Central memory CD8-positive, alpha-beta T cell (primary cell): ENCODE data around the gene CD9.
"Not testable (repeated sequence)": the region's sequence is repeated elsewhere in the genome, so short reads cannot be mapped to it uniquely, and the experiment has no call there.

Experiments used
- ATAC-seq: fragments of 150-1000 bp; cut with Tn5 transposase; replicated peaks from 2 replicates; pipeline ENCODE4 v1.10.0; 2022; ENCODE audit warnings: mild to moderate bottlenecking, moderate FRiP score, moderate number of reproducible peaks; ENCODE audit not compliant: poor library complexity, severe bottlenecking; ENCODE audit errors: extremely low read depth
- DNase-seq, 2 donors: peaks; one replicate each; pipeline ENCODE4 v3.0.0; 2021; ENCODE audit warnings: low spot score in 2 of 2
- H3K27ac Mint-ChIP-seq: one replicate; pipeline ENCODE4 v1.8.0; 2022; ENCODE audit warnings: low read depth, mild to moderate bottlenecking, moderate library complexity, mixed read lengths
- H3K27me3 Mint-ChIP-seq: one replicate; pipeline ENCODE4 v1.8.0; 2022; ENCODE audit warnings: mixed read lengths
- H3K36me3 Mint-ChIP-seq: one replicate; pipeline ENCODE4 v1.8.0; 2022; ENCODE audit warnings: mild to moderate bottlenecking, moderate library complexity, mixed read lengths; ENCODE audit not compliant: insufficient read depth
- H3K4me1 Mint-ChIP-seq: one replicate; pipeline ENCODE4 v1.8.0; 2022; ENCODE audit warnings: mixed read lengths
- H3K4me3 Mint-ChIP-seq: one replicate; pipeline ENCODE4 v1.8.0; 2022; ENCODE audit warnings: mild to moderate bottlenecking, moderate library complexity, mixed read lengths
- H3K9me3 Mint-ChIP-seq: one replicate; pipeline ENCODE4 v1.8.0; 2022; ENCODE audit warnings: mixed read lengths

CD9 gene

DNA sequence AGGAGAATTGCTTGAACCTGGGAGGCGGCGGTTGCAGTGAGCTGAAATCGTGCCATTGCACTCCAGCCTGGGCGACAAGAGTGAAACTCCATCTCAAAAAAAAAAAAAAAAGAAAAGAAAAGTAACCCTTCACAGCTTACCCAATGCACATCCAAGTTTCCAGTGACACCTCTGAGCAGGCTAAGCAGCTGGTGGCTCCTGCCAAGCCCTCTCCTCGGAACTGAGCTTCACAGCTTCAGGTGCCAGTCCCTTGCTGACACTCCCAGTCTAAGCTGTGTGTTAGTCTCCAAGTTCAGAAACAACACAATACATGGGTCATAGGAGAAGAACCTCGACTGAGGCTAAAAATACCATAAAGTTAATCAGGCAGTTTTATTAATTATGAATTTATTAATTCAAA, 7.9 kb downstream of the CD9 start:
- H3K4me1 Mint-ChIP-seq = peaks cover 8% of the 10 kb centered on the region
- peaks cover 21% of the 10 kb centered on the region for H3K27me3 Mint-ChIP-seq
- H3K27ac Mint-ChIP-seq = no peak overlapping the region
- no peak overlapping the region for H3K4me3 Mint-ChIP-seq
- DNase-seq (no peak), ATAC-seq (no peak)
- peaks cover 2% of the 10 kb centered on the region for H3K36me3 Mint-ChIP-seq
- no peaks in the 10 kb centered on the region for H3K9me3 Mint-ChIP-seq

DNA sequence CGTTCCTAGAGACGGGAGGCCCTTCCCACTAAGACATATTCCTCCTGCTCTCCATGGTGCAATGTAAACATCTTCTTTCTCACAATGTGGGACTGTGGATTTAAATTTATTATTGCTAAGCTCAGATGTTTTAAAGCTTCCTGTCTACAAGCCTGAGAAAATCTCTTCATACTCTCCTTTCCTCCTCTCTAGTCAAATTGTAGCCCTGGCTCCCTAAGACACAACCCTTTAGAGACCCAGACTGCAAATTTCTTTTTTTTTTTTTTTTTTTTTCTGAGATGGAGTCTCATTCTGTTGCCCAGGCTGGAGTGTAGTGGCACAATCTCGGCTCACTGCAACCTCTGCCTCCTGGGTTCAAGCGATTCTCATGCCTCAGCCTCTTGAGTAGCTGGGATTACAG, 9.2 kb downstream of the CD9 start:
- H3K27ac Mint-ChIP-seq, H3K36me3 Mint-ChIP-seq, H3K4me1 Mint-ChIP-seq, ATAC-seq, H3K9me3 Mint-ChIP-seq, H3K4me3 Mint-ChIP-seq, DNase-seq: not testable (repeated sequence)
- H3K27me3 Mint-ChIP-seq = peaks cover 16% of the 10 kb centered on the region

DNA sequence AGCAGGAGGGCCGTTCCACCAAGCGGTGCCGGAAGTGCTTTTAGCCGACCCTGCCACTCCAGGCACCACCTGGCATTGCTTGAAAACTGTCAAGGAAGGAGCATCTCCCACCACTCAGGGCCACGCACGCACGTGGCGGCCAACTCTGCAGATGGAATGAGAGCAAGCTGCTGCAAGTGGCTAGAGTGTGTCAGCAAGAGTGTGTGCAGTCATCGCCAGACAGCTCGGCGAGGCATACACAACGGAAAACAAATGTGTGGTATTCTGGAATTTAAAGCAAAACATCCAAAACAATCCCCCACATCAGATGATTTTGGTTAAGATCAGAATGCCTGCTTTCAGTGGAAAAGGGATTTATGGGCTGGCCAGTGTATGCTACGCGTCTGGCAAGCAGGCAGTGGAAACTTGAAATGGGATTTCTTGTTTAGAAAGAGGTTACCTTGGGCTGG, 11.2 kb downstream of the CD9 start:
- ATAC-seq (no peak), DNase-seq (no peak)
- H3K27ac Mint-ChIP-seq = no peak overlapping the region

DNA sequence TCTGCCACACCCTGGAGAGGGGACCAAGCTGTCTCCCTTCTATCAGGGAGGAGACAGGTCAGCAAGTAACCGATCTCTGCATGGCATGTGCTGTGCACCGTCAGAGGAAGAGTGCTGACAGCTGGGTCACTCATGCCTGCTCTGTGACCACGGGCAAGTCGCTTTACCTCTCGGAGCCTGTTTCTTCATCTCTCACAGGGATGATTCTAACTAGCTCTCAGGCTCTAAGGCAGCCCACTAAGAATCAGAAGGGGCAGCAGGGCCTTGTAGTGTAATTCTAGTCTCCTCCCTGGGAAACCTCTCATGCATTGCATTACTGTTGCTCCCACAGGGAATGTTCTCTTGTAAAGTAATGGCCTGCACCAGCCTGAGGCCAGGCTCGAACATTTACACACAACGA, 11.9 kb downstream of the CD9 start:
- H3K9me3 Mint-ChIP-seq = no peaks in the 10 kb centered on the region
- H3K27me3 Mint-ChIP-seq = peaks cover 33% of the 10 kb centered on the region
- H3K4me3 Mint-ChIP-seq = no peak overlapping the region
- no peaks in the 10 kb centered on the region for H3K4me1 Mint-ChIP-seq
- ATAC-seq (no peak), DNase-seq (no peak)
- no peaks in the 10 kb centered on the region for H3K36me3 Mint-ChIP-seq
- H3K27ac Mint-ChIP-seq = no peak overlapping the region

More for the DNA sequence above, 11.2 kb downstream of the CD9 start:
- Mint-ChIP-seq H3K9me3 (no peaks in the 10 kb centered on the region), H3K4me3 (no peak overlapping the region), H3K36me3 (no peaks in the 10 kb centered on the region), H3K4me1 (no peaks in the 10 kb centered on the region), H3K27me3 (peaks cover 28% of the 10 kb centered on the region)

DNA sequence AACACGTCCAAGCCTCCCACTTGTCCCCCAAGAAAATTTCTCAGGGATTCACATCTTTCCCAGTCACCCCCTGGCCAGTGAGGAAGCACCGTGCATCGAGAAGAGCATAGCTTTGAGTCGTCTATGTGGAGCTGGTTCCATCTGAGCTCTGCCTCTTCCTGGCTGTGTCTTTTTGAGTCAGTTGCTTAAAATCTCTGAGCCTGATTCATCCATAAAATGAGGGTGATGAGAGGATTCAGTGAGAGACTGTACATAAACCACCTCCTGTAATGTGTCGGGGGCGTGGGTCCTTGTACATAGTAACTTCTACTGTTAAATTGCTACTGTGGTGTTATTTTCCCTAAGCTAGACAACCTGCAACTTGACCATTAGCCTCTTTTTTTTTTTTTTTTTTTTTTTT, 13.8 kb downstream of the CD9 start:
- H3K36me3 Mint-ChIP-seq = no peaks in the 10 kb centered on the region
- no peak overlapping the region for H3K4me3 Mint-ChIP-seq
- no peaks in the 10 kb centered on the region for H3K9me3 Mint-ChIP-seq
- no peak overlapping the region for H3K27ac Mint-ChIP-seq
- ATAC-seq (no peak), DNase-seq (no peak)
- H3K4me1 Mint-ChIP-seq = no peaks in the 10 kb centered on the region
- peaks cover 39% of the 10 kb centered on the region for H3K27me3 Mint-ChIP-seq

DNA sequence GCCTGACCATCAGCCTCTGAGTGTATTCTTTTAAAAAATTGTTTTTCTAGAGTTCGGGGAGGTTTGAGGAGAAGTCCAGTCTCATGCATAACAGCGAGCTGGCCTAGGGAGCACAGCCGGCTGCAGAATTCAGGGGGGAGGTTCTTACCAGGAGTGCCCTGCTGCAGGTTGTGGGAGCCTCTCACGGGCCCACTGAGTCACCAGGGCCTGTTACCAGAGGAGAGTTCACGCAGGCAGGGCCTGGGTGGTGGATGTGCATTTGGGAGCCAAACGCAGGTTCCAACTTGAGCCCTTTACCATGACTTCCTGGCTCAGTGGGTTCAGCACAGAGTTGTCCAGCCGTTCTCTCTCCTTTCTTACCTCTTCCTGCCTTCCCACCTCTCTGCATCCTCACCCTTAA, 14.4 kb downstream of the CD9 start:
- Mint-ChIP-seq H3K27me3 (peaks cover 39% of the 10 kb centered on the region), H3K36me3 (no peaks in the 10 kb centered on the region), H3K9me3 (no peaks in the 10 kb centered on the region), H3K27ac (no peak overlapping the region), H3K4me3 (no peak overlapping the region), H3K4me1 (no peaks in the 10 kb centered on the region)
- DNase-seq (no peak), ATAC-seq (no peak)

DNA sequence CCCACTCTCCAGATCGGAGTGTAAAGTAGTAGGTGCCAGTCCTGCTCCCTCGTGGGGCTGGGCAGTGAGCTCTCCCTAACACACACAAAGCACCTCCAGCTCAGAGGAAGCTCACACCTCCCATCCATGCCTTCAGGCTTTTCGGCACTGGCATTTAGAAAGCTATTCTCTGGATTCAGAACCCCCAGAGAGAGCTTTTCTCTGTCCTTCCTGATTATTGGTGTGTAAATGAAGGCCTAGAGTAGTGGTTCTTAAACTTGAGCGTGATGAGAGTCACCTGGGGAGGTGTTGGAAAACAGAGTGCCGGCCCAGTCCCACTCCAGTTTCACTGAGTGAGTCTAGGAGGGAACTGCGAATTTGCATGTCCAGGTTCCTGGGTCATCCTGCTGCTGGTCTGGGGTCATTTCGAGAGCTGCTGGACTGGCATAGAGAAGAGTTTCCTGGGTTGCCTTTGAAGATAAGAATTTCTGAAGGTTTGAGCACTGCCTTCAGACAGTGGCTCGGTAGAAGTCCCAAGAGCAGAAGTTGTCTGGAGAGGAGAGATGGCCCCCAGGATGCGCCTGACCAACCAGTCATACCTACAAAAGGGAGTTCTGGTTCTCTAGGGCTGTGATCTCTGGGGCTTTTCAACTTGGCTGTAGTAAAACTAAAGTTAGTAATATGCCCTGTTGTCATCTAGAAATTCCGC, 15.1 kb downstream of the CD9 start:
- H3K36me3 Mint-ChIP-seq = no peaks in the 10 kb centered on the region
- no peak overlapping the region for H3K27ac Mint-ChIP-seq
- no peak overlapping the region for H3K4me3 Mint-ChIP-seq
- ATAC-seq = no peak
- H3K9me3 Mint-ChIP-seq = no peaks in the 10 kb centered on the region
- peaks cover 39% of the 10 kb centered on the region for H3K27me3 Mint-ChIP-seq
- DNase-seq = no peak
- H3K4me1 Mint-ChIP-seq = no peaks in the 10 kb centered on the region

DNA sequence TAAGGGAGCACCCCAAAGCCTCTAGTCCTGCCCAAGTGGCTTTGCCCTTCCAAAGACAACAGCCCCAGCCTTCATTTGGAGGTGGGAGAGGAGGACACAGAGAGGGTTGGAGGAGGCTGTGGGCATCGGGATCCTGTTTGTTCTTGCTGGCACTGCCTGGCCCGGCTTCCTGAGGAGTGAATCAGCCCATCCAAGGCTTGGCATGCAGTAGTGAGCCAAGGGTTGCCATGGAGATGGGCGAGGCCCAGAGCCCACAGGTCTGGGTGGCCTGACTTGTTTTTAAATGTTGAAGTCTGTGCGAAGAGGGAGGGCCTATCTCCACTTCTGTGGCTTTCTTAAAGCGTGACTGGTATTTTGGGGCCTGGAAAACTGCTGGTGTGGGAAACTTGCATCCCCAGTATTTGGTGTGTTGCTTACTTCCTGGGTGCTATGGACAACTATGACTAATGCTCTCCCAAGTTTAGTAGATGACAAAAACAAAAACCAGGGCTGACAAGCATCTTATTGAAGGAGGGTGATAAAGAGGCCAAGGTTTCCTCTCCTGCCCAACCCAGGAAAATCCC, 15.8 kb downstream of the CD9 start:
- H3K36me3 Mint-ChIP-seq = no peaks in the 10 kb centered on the region
- H3K27ac Mint-ChIP-seq = no peak overlapping the region
- ATAC-seq (no peak), DNase-seq (no peak)
- H3K4me1 Mint-ChIP-seq = no peaks in the 10 kb centered on the region
- H3K27me3 Mint-ChIP-seq = peaks cover 39% of the 10 kb centered on the region
- H3K9me3 Mint-ChIP-seq = no peaks in the 10 kb centered on the region
- H3K4me3 Mint-ChIP-seq = no peak overlapping the region

DNA sequence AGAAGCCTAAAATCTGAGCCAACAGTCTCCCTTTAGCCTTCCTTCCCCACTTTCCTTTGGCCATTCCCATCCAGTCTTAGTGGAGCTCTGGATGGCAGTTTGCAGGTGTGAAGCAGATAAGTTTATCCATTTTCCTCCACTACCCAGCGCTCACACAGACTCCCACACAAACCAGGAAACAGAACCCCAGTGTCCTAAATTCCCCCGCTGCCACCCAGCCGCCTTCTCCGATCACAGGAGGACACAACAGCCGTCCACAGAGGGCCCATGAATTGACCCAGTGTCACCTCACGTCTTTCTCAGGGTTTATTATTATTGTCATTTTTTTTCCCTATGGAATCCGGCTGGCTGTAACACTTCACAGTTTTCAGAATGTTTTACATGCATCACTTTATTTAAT, 16.4 kb downstream of the CD9 start:
- Mint-ChIP-seq H3K4me3 (no peak overlapping the region), H3K36me3 (no peaks in the 10 kb centered on the region), H3K27ac (no peak overlapping the region), H3K4me1 (no peaks in the 10 kb centered on the region), H3K27me3 (peaks cover 39% of the 10 kb centered on the region), H3K9me3 (no peaks in the 10 kb centered on the region)
- DNase-seq = no peak
- ATAC-seq = no peak

DNA sequence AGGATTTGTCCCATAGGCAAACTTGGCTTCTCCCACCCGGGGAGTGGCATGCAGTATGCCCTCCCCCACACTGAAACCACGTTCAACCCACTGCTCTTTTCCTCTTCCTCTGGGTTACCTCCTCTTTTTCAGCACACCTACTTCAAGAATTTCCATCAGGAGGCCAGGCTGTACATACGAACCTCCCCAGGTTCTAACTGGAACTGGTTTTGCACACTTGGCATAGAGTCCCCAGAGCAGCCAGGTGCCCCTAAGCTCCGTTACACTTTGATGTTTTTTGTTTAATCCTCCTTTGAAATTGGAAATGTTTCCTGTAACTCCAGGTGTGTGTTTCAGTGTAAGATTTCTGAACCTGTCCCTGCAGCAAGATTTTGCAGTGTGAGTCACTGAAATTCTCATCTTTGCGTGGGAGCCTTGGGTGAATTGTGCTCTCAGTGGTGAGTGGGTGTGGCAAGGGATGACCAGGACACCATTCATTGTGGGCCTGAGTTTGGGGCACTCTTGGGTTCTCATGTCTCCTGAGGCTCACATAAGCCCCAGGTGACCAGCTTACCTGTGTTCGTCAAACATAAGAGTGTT, 18.2 kb downstream of the CD9 start:
- no peak for ATAC-seq
- Mint-ChIP-seq H3K9me3 (no peaks in the 10 kb centered on the region), H3K4me1 (no peaks in the 10 kb centered on the region), H3K27ac (no peak overlapping the region), H3K4me3 (no peak overlapping the region), H3K27me3 (peaks cover 40% of the 10 kb centered on the region), H3K36me3 (no peaks in the 10 kb centered on the region)
- no peak for DNase-seq

DNA sequence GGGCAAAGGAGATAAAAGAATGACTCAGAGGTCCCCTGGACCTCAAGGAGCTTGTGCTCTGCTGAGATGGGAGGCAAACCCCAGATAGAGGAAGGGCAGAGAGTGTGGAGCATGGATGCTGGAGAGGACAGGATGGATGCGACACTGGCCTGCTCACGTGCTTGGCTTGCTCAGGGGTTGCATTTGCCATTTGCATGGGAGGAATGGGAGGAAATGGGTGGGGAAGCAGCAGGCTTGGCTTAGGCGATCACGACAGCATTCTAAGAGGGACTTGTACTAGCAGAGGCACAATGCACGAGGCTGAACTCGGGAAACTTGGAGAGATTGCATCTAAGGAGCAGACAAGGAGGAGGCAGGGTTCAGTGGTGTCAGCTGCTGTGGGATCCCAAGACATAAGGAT, 19.8 kb downstream of the CD9 start:
- no peak for DNase-seq
- Mint-ChIP-seq H3K4me1 (no peaks in the 10 kb centered on the region), H3K9me3 (no peaks in the 10 kb centered on the region), H3K27ac (no peak overlapping the region), H3K36me3 (no peaks in the 10 kb centered on the region), H3K4me3 (no peak overlapping the region), H3K27me3 (peaks cover 34% of the 10 kb centered on the region)
- no peak for ATAC-seq

DNA sequence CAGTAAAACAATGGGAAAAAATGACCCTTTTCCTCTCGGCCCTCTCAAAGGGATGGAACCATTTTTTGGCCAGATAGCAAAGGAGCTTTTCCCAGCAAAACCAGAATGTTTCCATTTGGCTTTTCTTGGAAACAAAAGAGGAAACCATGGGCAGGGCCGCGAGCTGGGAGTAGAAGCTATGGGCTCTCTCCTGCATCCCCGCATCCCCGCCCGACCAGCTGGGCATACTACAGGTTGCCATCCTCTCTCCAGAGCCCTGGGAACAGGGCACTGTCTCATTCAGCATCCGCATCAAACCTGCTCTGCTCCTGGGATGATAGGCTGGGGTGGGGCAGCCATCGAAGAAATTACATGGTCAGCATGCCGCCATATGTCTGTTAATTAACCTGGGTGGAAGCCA, 20.9 kb downstream of the CD9 start:
- Mint-ChIP-seq H3K4me1 (no peaks in the 10 kb centered on the region), H3K4me3 (no peak overlapping the region), H3K36me3 (no peaks in the 10 kb centered on the region), H3K27me3 (peaks cover 22% of the 10 kb centered on the region), H3K9me3 (no peaks in the 10 kb centered on the region), H3K27ac (no peak overlapping the region)
- no peak for ATAC-seq
- DNase-seq = no peak

DNA sequence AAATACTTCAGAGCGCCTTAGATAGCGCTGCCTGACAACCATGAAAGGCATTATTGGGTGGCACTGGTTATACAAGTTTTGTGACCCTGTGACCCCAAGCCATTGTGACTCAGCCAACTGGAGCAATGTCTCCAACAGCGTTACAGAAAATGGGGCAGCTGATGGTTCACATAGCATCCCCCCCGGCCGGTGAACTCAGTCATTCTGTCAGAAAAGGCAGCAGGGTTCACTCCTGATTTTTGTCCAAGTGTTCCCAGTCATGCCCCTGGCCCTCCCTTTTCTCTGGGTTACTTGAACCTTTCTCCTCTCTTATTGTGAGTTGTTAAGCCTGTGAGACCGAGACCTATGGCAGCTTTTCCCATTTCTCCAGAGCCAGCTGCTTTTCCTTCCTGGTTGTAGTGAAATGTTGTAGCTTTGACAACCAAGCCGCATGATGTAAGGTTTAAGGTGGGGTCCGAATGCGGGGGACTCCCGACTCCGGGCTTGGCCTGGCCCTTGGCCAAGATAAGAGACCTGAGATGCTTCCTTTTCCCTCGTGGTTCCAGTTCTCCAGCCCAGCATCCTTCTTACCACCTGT, 22.0 kb downstream of the CD9 start:
- H3K27me3 Mint-ChIP-seq = peaks cover 14% of the 10 kb centered on the region
- no peak overlapping the region for H3K27ac Mint-ChIP-seq
- H3K36me3 Mint-ChIP-seq = no peaks in the 10 kb centered on the region
- H3K4me1 Mint-ChIP-seq = no peaks in the 10 kb centered on the region
- no peak overlapping the region for H3K4me3 Mint-ChIP-seq
- ATAC-seq (no peak), DNase-seq (no peak)
- no peaks in the 10 kb centered on the region for H3K9me3 Mint-ChIP-seq
